HT-29 (cell line): ENCODE measurements around the gene VRK1. TPM values are rescaled to one million over a fixed set of nuclear protein-coding genes. Genes with fewer than 3 reads are reported as not detected.

Experiments
- DNase-seq: peaks from one replicate; pipeline ENCODE4 v3.0.0-alpha.2; 2015; ENCODE audit warnings: low spot score
- total RNA-seq: library from RNA; depleted of rRNA; stranded (reverse); fragments of >200 nt; shearing (Covaris generic); gene quantifications from 2 replicates; pipeline ENCODE4 v1.2.3, GENCODE V29; 2014

The VRK1 gene
- total RNA-seq, 1 experiment from 2014 or later, result 14.6 TPM

GRCh38 chr14:96823652-96824051, 26.5 kb downstream of the VRK1 start:
- DNase-seq, result no peak

DNA sequence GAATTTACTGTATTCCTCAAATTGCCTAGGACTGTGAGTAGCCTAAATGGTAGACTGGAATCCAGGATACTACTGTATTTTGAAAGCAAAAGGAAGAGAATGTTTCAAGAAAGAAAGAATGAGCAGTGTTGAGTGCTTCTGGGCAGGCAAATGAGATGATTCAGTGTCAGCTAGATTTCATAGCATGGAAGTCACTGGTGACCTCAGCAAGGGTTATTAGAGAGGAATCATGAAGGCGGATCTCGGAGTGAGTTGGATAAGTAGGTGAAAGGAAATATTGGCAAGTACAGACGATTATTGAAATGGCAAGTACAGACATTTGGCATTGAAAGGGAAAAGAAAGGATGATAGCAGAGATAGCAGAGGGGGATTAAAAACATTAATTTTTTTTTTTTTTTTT, 27.1 kb downstream of the VRK1 start:
- no peak for DNase-seq

DNA sequence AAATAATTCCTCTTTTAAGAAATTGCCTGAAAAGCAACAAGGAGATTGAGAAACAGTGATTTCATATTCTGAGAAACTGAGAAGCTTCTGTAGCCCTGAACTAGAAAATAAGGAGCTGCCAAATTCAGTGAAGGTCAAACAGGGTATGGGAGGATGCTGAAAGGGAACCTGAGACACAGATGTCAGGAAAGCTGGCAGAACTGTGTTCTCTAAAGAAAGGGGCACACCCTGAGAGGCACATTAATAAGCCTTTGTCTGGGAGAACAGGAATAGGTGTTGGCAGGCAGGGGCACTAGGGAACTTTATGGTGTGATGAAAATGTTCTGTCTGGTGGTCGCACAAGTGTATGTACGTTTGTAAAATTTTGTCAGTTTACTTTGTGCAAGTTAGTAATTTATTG, 29.6 kb downstream of the VRK1 start:
- no peak for DNase-seq

- DNase-seq, result no peak
These were observed 30.1 kb downstream of the VRK1 start for GRCh38 chr14:96827290-96827689.

DNA sequence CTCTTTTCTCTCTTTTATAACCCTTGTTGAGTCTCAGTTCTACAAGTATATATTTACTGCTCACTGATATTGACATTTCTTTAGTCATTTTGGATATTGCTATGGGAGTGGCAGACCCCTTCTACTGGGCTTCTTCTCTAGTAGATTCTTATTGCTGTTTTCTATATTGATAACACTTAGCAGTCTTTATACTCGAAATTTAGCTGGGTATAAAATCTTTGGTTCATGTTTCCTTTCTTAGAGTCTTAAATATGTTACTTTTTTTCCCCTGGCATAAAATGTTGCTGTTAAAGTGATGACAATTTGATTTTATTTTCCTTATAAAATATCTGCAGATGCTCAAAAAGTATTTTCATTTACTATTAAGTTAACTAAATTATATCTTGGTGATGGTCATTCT, 32.6 kb downstream of the VRK1 start:
- DNase-seq, result no peak

DNA sequence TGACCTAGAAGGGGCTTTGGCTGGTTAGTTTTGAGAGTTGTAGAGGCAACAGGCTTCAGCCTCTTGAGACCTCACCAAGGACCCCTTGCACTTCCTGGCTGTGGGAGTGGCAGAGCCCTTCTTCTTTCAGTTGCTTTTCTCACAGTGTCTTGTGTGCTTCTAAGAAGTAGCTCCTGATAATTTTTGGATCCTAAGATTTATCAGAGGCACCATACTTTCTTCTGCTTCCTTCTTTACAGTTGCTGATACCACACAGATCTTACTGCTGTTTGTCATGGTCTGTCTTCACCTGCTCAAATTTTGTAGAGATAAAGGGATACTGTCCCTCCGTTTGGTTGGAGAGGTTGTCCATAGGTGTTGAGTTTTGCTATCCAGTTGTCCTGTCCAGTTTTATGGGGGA, 33.8 kb downstream of the VRK1 start:
- DNase-seq, result no peak

DNA sequence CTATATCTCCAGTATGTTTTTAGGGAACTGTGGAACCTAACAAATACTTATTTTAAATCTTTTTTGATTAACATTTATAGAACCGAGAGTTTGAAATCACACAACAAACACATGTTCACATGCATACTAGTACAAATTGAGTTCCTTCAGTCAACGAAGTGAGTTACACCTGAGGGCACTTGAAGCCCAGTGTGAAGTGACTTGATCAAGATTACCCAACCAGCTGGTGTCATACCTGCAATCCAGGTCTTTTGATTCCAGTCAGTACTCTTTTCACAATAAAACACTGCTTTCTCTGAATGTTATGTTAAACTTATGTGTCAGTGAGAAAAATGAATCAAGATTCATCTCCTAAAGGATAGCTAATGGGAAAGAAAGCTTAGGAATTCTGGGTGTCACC, 35.2 kb downstream of the VRK1 start:
- DNase-seq, result no peak

- DNase-seq, result no peak
These were observed 41.3 kb downstream of the VRK1 start for GRCh38 chr14:96838449-96838848.

- DNase-seq, result no peak
These were observed 42.1 kb downstream of the VRK1 start for GRCh38 chr14:96839251-96839650.

DNA sequence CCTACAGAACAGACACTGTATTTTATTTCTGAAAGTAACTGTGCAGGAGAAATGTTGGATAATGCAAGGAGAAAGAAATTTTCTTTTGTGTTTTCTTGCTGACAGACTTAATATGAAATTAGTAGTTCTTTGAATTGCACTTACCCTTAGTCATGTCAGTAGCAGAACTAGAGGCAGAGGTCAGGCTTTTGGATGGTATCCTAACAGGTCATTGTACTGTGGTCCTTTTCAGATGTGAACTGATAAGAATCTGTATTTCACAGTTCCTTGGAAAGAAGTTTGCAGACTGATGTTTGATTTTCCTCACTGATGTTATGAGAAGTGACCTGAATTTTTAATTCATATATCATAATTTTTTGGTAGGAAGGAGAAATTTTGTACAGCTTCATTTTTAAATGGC, 46.0 kb downstream of the VRK1 start:
- no peak for DNase-seq

- no peak for DNase-seq
These were observed 47.8 kb downstream of the VRK1 start for GRCh38 chr14:96844857-96845570.

GRCh38 chr14:96847451-96847850, 50.3 kb downstream of the VRK1 start:
- DNase-seq, result no peak

DNA sequence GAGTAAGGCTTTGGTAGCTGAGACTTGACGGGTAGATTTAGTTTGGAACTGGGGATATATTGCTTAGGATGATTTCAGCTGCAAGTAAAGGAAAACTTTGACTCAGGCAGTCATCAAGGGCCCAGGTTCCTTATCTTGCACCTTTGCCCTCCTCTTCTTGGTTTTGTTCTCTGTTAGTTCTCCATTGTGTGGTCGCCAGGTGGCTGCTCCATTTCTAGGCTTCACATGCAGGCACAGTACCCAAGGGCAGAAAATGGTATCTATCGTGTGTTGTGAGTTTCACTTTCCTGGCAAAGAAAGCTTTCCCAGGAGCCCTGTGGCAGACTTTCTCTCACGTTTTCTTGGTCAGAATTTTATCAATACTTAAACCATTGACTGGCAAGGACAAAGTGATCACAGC, 50.8 kb downstream of the VRK1 start:
- DNase-seq, result no peak

- DNase-seq, result no peak
These were observed 52.6 kb downstream of the VRK1 start for GRCh38 chr14:96849733-96850132.

GRCh38 chr14:96851694-96852381, 54.7 kb downstream of the VRK1 start:
- no peak for DNase-seq

DNA sequence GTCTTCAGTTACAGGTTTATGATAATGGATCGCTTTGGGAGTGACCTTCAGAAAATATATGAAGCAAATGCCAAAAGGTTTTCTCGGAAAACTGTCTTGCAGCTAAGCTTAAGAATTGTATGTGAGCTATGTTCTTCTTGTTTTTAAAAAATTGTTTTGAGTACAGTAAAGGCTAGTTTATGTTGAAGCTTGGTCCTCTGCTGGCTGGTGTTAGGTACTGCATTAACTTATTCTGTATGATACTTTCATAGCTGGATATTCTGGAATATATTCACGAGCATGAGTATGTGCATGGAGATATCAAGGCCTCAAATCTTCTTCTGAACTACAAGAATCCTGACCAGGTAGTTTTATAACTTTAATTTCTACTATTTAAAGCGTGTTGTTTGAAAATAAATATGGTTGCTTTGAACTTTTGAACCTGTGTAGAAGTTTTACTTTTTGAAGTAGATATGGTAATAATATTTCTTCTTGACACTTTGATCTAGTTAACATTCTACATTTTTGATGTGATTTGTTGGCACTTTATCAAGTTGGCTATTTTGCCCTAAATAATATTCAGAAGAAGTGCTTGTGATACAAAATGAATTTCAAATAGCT, 55.7 kb downstream of the VRK1 start:
- peak; percentile 34 for DNase-seq

DNA sequence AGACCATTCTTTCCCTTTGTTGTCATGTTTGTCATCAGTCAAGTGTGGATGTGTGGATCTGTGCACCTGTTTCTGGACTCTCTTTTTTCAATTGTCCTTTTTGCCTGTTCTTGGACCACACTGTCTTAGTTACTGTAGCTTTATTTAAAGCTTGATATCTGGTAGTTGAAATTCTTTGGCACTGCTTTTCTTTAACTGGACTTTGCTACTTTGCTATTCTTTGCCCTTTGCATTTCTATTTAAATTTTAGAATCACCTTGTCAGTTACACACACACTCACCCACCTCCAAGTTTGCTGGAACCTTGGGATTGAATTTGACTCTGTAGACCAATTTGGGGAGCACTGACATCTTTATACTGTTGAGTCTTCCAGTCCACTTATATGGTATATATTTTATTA, 61.5 kb downstream of the VRK1 start:
- DNase-seq, result no peak

- no peak for DNase-seq
These were observed 64.6 kb downstream of the VRK1 start for GRCh38 chr14:96861568-96862310.

- DNase-seq, result no peak
These were observed 66.3 kb downstream of the VRK1 start for GRCh38 chr14:96863327-96863985.

GRCh38 chr14:96863986-96864330, 66.8 kb downstream of the VRK1 start:
- DNase-seq, result no peak

DNA sequence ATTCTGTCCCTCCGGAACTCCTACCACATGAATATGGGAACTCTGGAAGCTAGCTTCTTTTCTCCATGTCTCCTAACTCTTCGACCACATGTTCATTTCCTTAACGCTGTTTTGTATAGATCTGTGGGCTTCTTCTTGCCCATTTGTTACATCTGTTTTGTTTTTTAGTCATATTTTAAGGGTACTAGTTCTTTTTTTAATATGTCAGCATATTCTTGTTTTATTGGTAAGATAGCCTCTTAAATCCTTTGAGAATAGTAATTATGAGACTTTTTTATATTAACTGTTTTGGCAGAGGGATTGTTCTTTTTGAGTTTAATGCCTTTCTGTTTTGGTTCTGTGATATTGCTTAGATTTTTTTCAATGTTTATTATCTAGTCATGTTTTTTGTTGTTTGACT, 70.5 kb downstream of the VRK1 start:
- no peak for DNase-seq

DNA sequence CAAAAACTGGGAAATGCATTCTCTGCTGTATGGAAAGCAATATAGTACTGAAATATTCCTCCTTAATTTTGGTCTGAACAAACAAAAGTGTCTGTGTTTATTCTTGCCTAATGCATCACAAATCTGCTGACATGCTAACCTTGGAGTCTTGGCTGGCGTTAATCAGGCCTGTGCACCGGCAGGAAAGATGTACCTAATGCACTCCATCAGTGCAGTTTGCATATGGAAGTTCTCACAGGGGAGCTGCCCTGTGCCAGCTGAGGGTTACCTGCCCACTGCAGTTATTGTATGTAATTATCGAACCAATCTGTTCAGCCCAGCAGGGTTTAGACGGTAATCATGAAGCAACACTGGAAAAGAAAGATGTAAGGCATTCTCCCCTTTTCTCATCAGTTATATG, 76.9 kb downstream of the VRK1 start:
- no peak for DNase-seq
